ENCODE data around the gene CTSH.

The CTSH gene

GRCh38 chr15:78990278-78990677 is 45.4 kb upstream of the CTSH start:
- TF ChIP-seq CTCF (IDR thresholded peaks at IDR 0.05; ENCODE audit: low read depth, low read length, missing control alignments) = no peak
- H3K4me3 ChIP-seq (ENCODE audit: low read depth, low read length) = no peak overlapping the region
- no peak for DNase-seq (ENCODE audit: low read depth)

- no peak for DNase-seq (ENCODE audit: low read depth)
- no peak for TF ChIP-seq CTCF (IDR thresholded peaks at IDR 0.05; ENCODE audit: low read depth, low read length, missing control alignments)
- H3K4me3 ChIP-seq (ENCODE audit: low read depth, low read length) = no peak overlapping the region
Observed at GRCh38 chr15:78989701-78990240, 44.9 kb upstream of the CTSH start.

- no peak for DNase-seq (ENCODE audit: low read depth)
- H3K4me3 ChIP-seq (ENCODE audit: low read depth, low read length) = no peak overlapping the region
- no peak for TF ChIP-seq CTCF (IDR thresholded peaks at IDR 0.05; ENCODE audit: low read depth, low read length, missing control alignments)
Observed at GRCh38 chr15:78988361-78988911, 43.6 kb upstream of the CTSH start.

GRCh38 chr15:78987556-78988360 is 42.9 kb upstream of the CTSH start:
- H3K4me3 ChIP-seq (ENCODE audit: low read depth, low read length) = no peak overlapping the region
- TF ChIP-seq CTCF (IDR thresholded peaks at IDR 0.05; ENCODE audit: low read depth, low read length, missing control alignments) = no peak
- DNase-seq (ENCODE audit: low read depth) = no peak

- no peak overlapping the region for H3K4me3 ChIP-seq (ENCODE audit: low read depth, low read length)
- no peak for DNase-seq (ENCODE audit: low read depth)
- no peak for TF ChIP-seq CTCF (IDR thresholded peaks at IDR 0.05; ENCODE audit: low read depth, low read length, missing control alignments)
Observed at GRCh38 chr15:78985859-78986475, 41.1 kb upstream of the CTSH start.

GRCh38 chr15:78984041-78984440 is 39.2 kb upstream of the CTSH start:
- DNase-seq (ENCODE audit: low read depth) = no peak
- no peak for TF ChIP-seq CTCF (IDR thresholded peaks at IDR 0.05; ENCODE audit: low read depth, low read length, missing control alignments)
- H3K4me3 ChIP-seq (ENCODE audit: low read depth, low read length) = no peak overlapping the region

Measured in GM12864 (cell line).